Ishikawa (cell line): ENCODE results near the gene SRPK1.

Source experiments
- CEBPB ChIP-seq: IDR thresholded peaks from 2 replicates; pipeline ENCODE4 v1.6.1; 2012
- CREB1 ChIP-seq: IDR thresholded peaks from 2 replicates; pipeline ENCODE4 v1.6.1; 2012; ENCODE audit warnings: low read depth
- EGR1 ChIP-seq: IDR thresholded peaks from 2 replicates; pipeline ENCODE4 v1.6.1; 2012
- EP300 ChIP-seq: IDR thresholded peaks from 2 replicates; pipeline ENCODE4 v1.6.1; 2012; ENCODE audit warnings: borderline replicate concordance
- FOXM1 ChIP-seq: IDR thresholded peaks from 2 replicates; pipeline ENCODE4 v1.6.1; 2012; ENCODE audit warnings: low read depth, borderline replicate concordance
- MAX ChIP-seq: IDR thresholded peaks from 2 replicates; pipeline ENCODE4 v1.6.1; 2012
- NFIC ChIP-seq: IDR thresholded peaks from 2 replicates; pipeline ENCODE4 v1.6.1; 2012
- RAD21 ChIP-seq: IDR thresholded peaks from 2 replicates; pipeline ENCODE4 v1.6.1; 2012; ENCODE audit warnings: low read depth
- REST ChIP-seq: IDR thresholded peaks from 2 replicates; pipeline ENCODE4 v1.6.1; 2012; ENCODE audit warnings: low read depth, mild to moderate bottlenecking
- TAF1 ChIP-seq: IDR thresholded peaks from 2 replicates; pipeline ENCODE4 v1.6.1; 2012; ENCODE audit warnings: low read depth, mild to moderate bottlenecking
- TCF12 ChIP-seq: IDR thresholded peaks from 2 replicates; pipeline ENCODE4 v1.6.1; 2012; ENCODE audit warnings: low read depth
- TEAD4 ChIP-seq: IDR thresholded peaks from 2 replicates; pipeline ENCODE4 v1.6.1; 2012
- USF1 ChIP-seq: IDR thresholded peaks from 2 replicates; pipeline ENCODE4 v1.6.1; 2012
- YY1 ChIP-seq: IDR thresholded peaks from 2 replicates; pipeline ENCODE4 v1.6.1; 2012; ENCODE audit warnings: low read depth
- ZBTB7A ChIP-seq: IDR thresholded peaks from 2 replicates; pipeline ENCODE4 v1.6.1; 2012; ENCODE audit warnings: low read depth

The SRPK1 gene

GRCh38 chr6:35831257-35832007 lies 89.5 kb downstream of the SRPK1 start:
- TF ChIP-seq USF1 = no peak
- no peak for TF ChIP-seq NFIC
- TF ChIP-seq TAF1 = no peak
- no peak for TF ChIP-seq EGR1
- no peak for TF ChIP-seq YY1
- no peak for TF ChIP-seq TEAD4

GRCh38 chr6:35829306-35829705 lies 91.6 kb downstream of the SRPK1 start:
- no peak for TF ChIP-seq FOXM1
- no peak for TF ChIP-seq TEAD4
- no peak for TF ChIP-seq CREB1
- TF ChIP-seq CEBPB = no peak
- TF ChIP-seq TAF1 = no peak
- TF ChIP-seq REST = no peak
- no peak for TF ChIP-seq YY1
- no peak for TF ChIP-seq EGR1
- no peak for TF ChIP-seq TCF12

GRCh38 chr6:35824552-35825192 lies 96.2 kb downstream of the SRPK1 start:
- TF ChIP-seq USF1 (no peak), EGR1 (no peak), EP300 (no peak), CREB1 (no peak), TEAD4 (no peak), CEBPB (no peak), FOXM1 (no peak), REST (no peak), TAF1 (no peak), ZBTB7A (no peak), YY1 (no peak), RAD21 (no peak), MAX (no peak), TCF12 (no peak), NFIC (no peak)

GRCh38 chr6:35823601-35824000 lies 97.3 kb downstream of the SRPK1 start:
- TF ChIP-seq NFIC (no peak), YY1 (no peak), FOXM1 (no peak), CEBPB (no peak), TAF1 (no peak), TEAD4 (no peak), REST (no peak), EGR1 (no peak)

GRCh38 chr6:35817515-35817914 lies 103.4 kb downstream of the SRPK1 start:
- no peak for TF ChIP-seq RAD21
- TF ChIP-seq TAF1 = no peak
- no peak for TF ChIP-seq MAX
- TF ChIP-seq YY1 = no peak
- TF ChIP-seq EGR1 = no peak
- TF ChIP-seq EP300 = no peak
- no peak for TF ChIP-seq TCF12
- TF ChIP-seq USF1 = no peak
- no peak for TF ChIP-seq CEBPB
- no peak for TF ChIP-seq ZBTB7A
- no peak for TF ChIP-seq TEAD4
- TF ChIP-seq REST = no peak
